Astrocyte of the hippocampus (primary cell): ENCODE measurements around the gene DGAT2.
A peak's percentile ranks its signal among the peaks of the same experiment; 100 is the strongest.

Experiments
- DNase-seq: peaks from one replicate; pipeline ENCODE4 v3.0.0; 2011; ENCODE audit warnings: low read depth, low spot score

Gene DGAT2

GRCh38 chr11:75826461-75827230, 58.1 kb downstream of the DGAT2 start:
- DNase-seq = peak; percentile 23

GRCh38 chr11:75827562-75827961, 59.0 kb downstream of the DGAT2 start:
- no peak for DNase-seq

GRCh38 chr11:75831915-75832502, 63.4 kb downstream of the DGAT2 start:
- DNase-seq = no peak

GRCh38 chr11:75834728-75835127, 66.2 kb downstream of the DGAT2 start:
- DNase-seq = no peak

- no peak for DNase-seq
Observed at GRCh38 chr11:75836417-75836816, 67.8 kb downstream of the DGAT2 start.

- no peak for DNase-seq
Observed at GRCh38 chr11:75839851-75840250, 71.3 kb downstream of the DGAT2 start.

GRCh38 chr11:75840522-75840921, 71.9 kb downstream of the DGAT2 start:
- DNase-seq = peak; percentile 10

GRCh38 chr11:75841739-75842138, 73.2 kb downstream of the DGAT2 start:
- no peak for DNase-seq

GRCh38 chr11:75845324-75845723, 76.7 kb downstream of the DGAT2 start:
- no peak for DNase-seq

- DNase-seq = no peak
Observed at GRCh38 chr11:75849894-75850293, 81.3 kb downstream of the DGAT2 start.

GRCh38 chr11:75850787-75851186, 82.2 kb downstream of the DGAT2 start:
- no peak for DNase-seq
